Measurements from ENCODE around the gene ZNF664.

ZNF664 gene

DNA sequence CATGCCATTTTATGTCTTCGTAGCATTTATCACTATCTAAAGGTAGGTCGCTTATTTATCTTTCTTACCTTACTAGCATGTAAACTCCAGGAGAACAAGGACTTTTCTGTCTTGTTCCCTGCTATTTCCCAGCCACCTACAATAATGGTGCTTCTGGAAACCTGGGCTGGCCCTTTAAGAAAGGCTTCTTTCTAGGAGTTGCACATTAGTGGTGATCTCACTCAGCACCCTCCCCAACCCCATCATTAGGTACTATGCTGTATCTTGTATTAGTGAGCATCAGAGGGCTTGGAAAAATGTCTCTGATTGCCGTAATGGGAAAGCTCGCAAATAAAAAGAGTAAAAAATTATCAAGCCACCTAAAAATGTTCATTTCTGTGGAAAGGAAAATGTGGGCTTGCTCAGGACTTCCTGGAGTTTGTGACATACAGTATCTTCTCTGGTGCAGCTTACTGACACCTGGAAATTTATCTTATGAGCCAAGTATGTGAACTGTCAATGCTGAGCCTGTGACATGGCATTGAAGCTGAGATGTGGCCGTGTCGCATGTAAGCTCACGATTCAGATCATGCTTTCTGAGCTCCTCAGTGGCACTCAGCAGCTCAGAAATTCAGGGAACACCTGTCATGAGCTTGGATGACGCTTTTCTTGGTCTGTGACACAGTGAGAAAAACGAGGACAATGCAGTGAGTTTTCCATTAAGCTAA is 12.8 kb upstream of the ZNF664 start:
- DNase-seq (ENCODE audit: low read depth) = no peak
- H3K4me3 ChIP-seq (ENCODE audit: low read depth, low read length) = no peak overlapping the region
- TF ChIP-seq, protein P1, sequence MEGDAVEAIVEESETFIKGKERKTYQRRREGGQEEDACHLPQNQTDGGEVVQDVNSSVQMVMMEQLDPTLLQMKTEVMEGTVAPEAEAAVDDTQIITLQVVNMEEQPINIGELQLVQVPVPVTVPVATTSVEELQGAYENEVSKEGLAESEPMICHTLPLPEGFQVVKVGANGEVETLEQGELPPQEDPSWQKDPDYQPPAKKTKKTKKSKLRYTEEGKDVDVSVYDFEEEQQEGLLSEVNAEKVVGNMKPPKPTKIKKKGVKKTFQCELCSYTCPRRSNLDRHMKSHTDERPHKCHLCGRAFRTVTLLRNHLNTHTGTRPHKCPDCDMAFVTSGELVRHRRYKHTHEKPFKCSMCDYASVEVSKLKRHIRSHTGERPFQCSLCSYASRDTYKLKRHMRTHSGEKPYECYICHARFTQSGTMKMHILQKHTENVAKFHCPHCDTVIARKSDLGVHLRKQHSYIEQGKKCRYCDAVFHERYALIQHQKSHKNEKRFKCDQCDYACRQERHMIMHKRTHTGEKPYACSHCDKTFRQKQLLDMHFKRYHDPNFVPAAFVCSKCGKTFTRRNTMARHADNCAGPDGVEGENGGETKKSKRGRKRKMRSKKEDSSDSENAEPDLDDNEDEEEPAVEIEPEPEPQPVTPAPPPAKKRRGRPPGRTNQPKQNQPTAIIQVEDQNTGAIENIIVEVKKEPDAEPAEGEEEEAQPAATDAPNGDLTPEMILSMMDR (IDR thresholded peaks at IDR 0.05; ENCODE audit: control insufficient read depth, extremely low read depth, insufficient read depth) = no peak

DNA sequence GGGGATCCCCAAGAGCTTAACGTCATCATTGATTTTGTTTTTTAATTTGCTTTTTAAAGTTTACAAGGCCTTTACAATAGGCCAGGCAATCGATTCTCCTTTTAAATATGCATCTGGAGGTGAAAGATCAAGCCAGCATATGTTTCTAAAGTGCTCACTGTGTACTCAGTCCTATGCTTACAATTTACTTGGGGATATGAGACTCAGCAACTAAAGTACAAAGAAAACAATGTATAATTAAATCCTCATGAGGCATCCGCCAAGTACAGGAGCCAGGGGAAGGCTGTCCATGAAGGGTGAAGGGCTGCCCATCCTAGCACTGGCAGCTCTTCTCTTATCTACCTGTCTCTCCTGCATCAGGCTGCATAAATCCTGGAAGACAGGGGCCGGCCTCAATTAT is 12.2 kb upstream of the ZNF664 start:
- no peak for DNase-seq (ENCODE audit: low read depth)
- TF ChIP-seq, protein P1 (IDR thresholded peaks at IDR 0.05; ENCODE audit: control insufficient read depth, extremely low read depth, insufficient read depth) = no peak
- no peak overlapping the region for H3K4me3 ChIP-seq (ENCODE audit: low read depth, low read length)

DNA sequence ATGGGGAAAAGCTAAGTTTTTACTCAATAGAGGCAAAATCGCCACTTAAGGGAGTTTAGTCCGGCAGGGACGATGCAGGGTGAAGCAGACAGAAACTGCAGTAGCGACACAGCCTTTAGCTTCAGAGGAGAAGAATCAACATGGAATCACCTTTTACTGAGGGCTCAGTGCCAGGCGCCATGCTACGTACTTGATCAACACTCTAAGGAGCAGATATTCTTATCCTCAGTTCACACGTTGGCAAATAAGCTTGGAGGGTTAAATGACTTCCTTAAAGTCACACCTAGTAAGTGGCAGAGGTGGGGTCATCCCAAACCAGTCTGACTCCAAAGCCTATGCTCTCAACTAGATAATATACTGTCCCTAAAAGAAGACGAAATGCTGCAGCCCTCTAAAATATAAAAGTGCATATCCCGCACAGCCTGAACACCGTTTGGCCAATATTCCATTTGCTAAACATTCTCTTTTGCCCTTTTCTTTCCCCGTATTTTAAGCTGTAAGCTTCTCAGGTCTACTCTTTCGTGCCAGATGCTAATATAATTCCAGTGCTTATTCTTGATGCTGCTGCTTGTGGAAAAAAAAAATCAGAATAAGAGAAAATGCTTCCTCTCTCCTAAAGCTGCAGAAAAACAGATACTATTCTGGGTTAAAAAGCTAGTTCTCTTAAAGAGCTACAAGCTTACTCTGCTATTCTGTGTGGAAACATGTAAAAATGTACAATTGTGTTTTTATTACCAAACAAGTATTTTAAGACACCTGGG is 11.2 kb upstream of the ZNF664 start:
- no peak for DNase-seq (ENCODE audit: low read depth)
- no peak overlapping the region for H3K4me3 ChIP-seq (ENCODE audit: low read depth, low read length)
- TF ChIP-seq, protein P1 (IDR thresholded peaks at IDR 0.05; ENCODE audit: control insufficient read depth, extremely low read depth, insufficient read depth) = no peak

DNA sequence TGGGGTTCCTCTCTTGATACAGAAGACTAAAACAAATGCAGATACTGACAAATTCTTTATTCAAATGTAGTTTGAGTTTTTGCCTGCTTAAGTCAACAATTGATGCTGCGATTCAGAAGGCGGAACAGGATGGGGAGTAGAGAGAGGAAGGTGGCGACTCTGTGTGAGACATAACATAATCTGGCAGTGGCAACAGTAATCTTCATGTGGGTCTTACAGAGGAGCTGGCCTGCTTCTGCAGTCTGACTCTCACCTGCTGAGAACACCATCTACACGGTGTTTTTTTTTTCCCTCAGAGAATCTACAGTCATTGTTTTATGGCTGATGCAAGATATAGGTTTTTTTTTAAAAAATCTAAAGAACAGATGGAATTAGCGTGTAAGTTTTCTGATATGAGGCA is 10.5 kb upstream of the ZNF664 start:
- DNase-seq (ENCODE audit: low read depth) = no peak
- TF ChIP-seq, protein P1 (IDR thresholded peaks at IDR 0.05; ENCODE audit: control insufficient read depth, extremely low read depth, insufficient read depth) = no peak
- H3K4me3 ChIP-seq (ENCODE audit: low read depth, low read length) = no peak overlapping the region

DNA sequence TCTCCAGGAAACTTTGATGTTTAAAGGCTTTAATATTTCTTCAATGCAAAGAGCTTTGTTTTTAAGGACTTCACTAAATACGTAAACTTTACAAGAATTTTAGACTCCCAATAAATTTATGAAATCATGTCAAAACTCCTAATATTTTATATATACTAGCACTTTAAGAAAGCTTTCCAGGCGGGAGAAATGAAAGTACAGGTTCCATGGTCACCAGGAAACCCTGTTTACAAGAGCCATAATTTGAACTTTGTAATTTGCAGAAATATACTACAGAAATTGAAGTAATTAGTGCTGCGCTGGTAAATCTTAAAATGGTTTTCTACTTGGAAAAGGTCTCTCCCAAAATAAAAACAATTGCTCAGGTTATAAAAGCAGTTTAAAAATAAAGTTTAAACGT is 9.2 kb upstream of the ZNF664 start:
- H3K4me3 ChIP-seq (ENCODE audit: low read depth, low read length) = no peak overlapping the region
- TF ChIP-seq, protein P1 (IDR thresholded peaks at IDR 0.05; ENCODE audit: control insufficient read depth, extremely low read depth, insufficient read depth) = no peak
- no peak for DNase-seq (ENCODE audit: low read depth)

DNA sequence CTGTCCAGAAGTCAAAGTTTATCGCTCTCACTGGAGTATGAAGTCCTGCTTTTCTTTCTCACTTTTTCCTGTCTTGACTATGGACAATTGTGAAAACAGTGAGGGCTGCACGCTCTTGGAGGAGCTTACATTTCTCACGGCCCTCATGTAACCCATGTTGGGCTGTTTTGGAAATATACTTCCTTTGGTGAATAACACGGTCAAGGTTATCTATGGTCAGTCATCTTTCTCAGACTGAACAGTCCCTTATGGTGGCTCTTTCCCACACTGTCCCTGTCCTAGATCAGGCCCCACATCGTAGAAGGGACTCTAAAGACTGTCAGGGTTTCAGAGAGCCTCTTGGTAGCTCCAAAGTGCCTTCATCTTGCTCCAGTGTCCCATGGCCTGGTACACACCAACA is 7.6 kb upstream of the ZNF664 start:
- DNase-seq (ENCODE audit: low read depth) = no peak
- TF ChIP-seq, protein P1 (IDR thresholded peaks at IDR 0.05; ENCODE audit: control insufficient read depth, extremely low read depth, insufficient read depth) = no peak

More for the DNA sequence above, 7.6 kb upstream of the ZNF664 start:
- no peak overlapping the region for H3K4me3 ChIP-seq (ENCODE audit: low read depth, low read length)

All from LNCaP clone FGC (cell line).